ENCODE measurements around the gene NPIPA2.
"Not testable (repeated sequence)": the region's sequence is repeated elsewhere in the genome, so short reads cannot be mapped to it uniquely, and the experiment has no call there.

NPIPA2 gene

DNA sequence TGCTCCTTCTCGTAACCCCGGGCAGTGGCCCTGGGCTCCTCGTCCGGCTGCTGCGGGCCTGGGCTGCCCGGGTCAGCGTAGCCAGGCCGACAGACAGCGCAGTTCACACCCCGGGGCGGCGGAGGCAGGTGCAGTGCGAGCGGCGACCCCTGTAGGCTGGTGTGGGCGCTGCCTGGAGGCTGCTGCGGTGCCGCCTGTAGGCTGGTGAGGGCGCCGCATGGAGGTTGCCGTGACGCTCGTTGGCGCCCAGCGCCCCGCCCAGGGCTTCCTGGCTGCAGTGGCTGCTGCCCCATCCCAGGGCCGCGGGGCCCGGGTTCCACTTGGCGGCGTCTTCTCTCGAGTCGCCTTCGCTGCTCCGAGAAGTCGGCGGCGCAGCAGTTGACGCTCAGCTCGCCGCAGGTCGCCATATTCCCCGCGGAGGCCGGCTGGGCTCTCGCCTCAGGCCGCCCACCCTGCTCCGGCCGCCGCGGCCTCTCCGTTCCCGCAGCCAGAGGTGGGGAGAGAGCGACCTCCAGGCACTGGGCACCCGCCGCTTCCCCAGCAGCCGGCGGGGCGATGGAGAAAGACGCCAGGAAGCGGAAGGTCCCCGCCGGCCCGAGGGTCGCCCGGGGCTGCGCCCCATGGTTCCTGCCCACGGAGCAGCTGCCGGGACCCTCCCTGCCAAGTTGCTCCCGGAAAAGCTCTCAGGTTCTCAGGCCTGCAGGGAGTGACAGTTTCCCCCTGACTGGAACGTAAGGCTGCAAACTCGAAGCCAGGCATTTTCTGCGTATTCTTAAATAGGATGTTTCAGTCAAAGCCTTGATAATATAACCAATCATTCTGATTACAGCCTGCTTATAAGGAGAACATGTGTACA lies at the start of gene NPIPA2:
Gene NPIPA2 (plus strand): TSS at position 261 of the 856 bp plus-strand sequence. CDS start 5,533 bp downstream, outside the sequence.
- not testable (repeated sequence) for H3K4me3 ChIP-seq (replicated peaks in 1 of 2; ENCODE audit: low read depth in 2 of 2, low read length in 2 of 2); DNase-seq (ENCODE audit: low read depth in 2 of 2)

DNA sequence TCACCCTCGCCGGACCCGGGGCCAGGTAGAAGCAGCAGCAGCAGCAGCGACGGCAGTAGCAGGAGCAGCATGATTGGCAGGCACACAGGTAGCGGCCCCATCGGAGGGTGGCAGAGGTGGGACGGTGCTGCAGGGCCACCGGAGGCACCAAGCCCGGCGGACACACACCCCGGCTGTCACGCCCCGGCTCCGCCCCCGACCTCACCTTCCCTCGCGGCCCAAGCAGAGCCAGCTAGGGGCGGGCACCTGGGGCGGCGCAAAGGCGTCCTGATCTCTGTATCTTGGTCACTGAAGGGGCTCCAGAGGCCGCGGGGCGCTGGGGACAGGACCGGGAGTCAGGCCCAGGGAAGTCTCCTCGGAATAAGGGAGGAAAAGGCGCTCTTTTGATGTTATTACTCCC lies 48.2 kb upstream of the NPIPA2 start, which contains the start of gene PLA2G10:
Gene PLA2G10 (minus strand): TSS at position 180 of the 400 bp plus-strand sequence. CDS start 79 bp downstream, at position 101.
- DNase-seq (ENCODE audit: low read depth in 2 of 2); H3K4me3 ChIP-seq (replicated peaks in 1 of 2; ENCODE audit: low read depth in 2 of 2, low read length in 2 of 2): not testable (repeated sequence)

DNA sequence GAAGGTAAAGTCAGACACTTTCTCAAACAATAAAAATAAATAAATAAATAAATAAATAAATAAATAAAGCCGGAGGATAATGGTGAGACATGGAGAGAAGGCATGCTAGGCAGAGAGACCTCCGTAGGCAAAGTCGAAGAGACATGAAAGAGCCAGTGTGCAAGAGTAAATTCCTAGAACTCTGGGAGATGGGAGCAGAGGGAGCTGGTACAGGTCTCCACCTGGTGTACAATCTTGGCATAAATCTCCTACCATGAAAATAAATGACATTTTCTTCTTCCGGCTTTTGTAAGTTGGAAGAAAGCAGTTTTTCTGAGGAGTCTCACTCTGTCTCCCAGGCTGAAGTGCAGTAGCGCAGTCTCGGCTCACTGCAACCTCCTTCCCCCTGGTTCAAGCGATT lies 40.5 kb upstream of the NPIPA2 start:
- not testable (repeated sequence) for DNase-seq (ENCODE audit: low read depth in 2 of 2); H3K4me3 ChIP-seq (replicated peaks in 1 of 2; ENCODE audit: low read depth in 2 of 2, low read length in 2 of 2)

DNA sequence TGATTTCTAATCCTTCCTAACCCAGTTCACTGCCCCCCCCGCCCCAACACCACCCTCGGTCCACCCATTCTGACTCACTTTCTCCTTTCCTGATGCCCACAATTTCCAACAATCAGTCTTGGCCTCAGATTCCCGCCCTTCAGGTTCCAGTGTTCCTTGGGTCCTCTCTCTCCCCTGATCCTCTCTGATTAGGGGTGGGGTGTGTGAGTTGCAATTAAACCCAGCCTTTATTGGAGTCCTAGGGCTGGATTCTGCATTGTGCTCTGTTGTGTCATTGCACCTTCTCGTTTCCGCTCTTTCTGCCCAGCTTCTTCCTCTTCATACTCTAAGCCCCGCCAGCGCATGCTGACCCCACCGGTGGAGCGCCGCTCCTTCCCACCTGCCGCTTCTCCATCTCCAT lies 39.7 kb upstream of the NPIPA2 start:
- DNase-seq (ENCODE audit: low read depth in 2 of 2): not testable (repeated sequence)

DNA sequence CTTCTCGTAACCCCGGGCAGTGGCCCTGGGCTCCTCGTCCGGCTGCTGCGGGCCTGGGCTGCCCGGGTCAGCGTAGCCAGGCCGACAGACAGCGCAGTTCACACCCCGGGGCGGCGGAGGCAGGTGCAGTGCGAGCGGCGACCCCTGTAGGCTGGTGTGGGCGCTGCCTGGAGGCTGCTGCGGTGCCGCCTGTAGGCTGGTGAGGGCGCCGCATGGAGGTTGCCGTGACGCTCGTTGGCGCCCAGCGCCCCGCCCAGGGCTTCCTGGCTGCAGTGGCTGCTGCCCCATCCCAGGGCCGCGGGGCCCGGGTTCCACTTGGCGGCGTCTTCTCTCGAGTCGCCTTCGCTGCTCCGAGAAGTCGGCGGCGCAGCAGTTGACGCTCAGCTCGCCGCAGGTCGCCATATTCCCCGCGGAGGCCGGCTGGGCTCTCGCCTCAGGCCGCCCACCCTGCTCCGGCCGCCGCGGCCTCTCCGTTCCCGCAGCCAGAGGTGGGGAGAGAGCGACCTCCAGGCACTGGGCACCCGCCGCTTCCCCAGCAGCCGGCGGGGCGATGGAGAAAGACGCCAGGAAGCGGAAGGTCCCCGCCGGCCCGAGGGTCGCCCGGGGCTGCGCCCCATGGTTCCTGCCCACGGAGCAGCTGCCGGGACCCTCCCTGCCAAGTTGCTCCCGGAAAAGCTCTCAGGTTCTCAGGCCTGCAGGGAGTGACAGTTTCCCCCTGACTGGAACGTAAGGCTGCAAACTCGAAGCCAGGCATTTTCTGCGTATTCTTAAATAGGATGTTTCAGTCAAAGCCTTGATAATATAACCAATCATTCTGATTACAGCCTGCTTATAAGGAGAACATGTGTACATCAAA lies 38.9 kb upstream of the NPIPA2 start, which contains the start of gene NPIPA3:
Gene NPIPA3 (plus strand): TSS at position 256 of the 856 bp plus-strand sequence. CDS start 5,533 bp downstream, outside the sequence.
- H3K4me3 ChIP-seq (replicated peaks in 1 of 2; ENCODE audit: low read depth in 2 of 2, low read length in 2 of 2): not testable (repeated sequence)

More for the DNA sequence above, 39.7 kb upstream of the NPIPA2 start:
- H3K4me3 ChIP-seq (replicated peaks in 1 of 2; ENCODE audit: low read depth in 2 of 2, low read length in 2 of 2): not testable (repeated sequence)

DNA sequence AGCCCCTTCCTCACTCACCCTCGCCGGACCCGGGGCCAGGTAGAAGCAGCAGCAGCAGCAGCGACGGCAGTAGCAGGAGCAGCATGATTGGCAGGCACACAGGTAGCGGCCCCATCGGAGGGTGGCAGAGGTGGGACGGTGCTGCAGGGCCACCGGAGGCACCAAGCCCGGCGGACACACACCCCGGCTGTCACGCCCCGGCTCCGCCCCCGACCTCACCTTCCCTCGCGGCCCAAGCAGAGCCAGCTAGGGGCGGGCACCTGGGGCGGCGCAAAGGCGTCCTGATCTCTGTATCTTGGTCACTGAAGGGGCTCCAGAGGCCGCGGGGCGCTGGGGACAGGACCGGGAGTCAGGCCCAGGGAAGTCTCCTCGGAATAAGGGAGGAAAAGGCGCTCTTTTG lies 9.1 kb upstream of the NPIPA2 start:
- H3K4me3 ChIP-seq (replicated peaks in 1 of 2; ENCODE audit: low read depth in 2 of 2, low read length in 2 of 2); DNase-seq (ENCODE audit: low read depth in 2 of 2): not testable (repeated sequence)

More for the DNA sequence above, 38.9 kb upstream of the NPIPA2 start, which contains the start of gene NPIPA3:
- not testable (repeated sequence) for DNase-seq (ENCODE audit: low read depth in 2 of 2)

DNA sequence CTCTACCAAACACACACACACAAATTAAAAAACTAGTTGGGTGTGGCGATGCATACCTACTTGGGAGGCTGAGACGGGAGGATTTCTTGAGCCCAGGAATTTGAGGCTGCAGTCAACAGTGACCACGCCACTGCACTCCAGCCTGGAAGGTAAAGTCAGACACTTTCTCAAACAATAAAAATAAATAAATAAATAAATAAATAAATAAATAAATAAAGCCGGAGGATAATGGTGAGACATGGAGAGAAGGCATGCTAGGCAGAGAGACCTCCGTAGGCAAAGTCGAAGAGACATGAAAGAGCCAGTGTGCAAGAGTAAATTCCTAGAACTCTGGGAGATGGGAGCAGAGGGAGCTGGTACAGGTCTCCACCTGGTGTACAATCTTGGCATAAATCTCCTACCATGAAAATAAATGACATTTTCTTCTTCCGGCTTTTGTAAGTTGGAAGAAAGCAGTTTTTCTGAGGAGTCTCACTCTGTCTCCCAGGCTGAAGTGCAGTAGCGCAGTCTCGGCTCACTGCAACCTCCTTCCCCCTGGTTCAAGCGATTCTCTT lies 1.4 kb upstream of the NPIPA2 start:
- DNase-seq (ENCODE audit: low read depth in 2 of 2); H3K4me3 ChIP-seq (replicated peaks in 1 of 2; ENCODE audit: low read depth in 2 of 2, low read length in 2 of 2): not testable (repeated sequence)

DNA sequence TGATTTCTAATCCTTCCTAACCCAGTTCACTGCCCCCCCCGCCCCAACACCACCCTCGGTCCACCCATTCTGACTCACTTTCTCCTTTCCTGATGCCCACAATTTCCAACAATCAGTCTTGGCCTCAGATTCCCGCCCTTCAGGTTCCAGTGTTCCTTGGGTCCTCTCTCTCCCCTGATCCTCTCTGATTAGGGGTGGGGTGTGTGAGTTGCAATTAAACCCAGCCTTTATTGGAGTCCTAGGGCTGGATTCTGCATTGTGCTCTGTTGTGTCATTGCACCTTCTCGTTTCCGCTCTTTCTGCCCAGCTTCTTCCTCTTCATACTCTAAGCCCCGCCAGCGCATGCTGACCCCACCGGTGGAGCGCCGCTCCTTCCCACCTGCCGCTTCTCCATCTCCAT lies 539 bp upstream of the NPIPA2 start:
- H3K4me3 ChIP-seq (replicated peaks in 1 of 2; ENCODE audit: low read depth in 2 of 2, low read length in 2 of 2); DNase-seq (ENCODE audit: low read depth in 2 of 2): not testable (repeated sequence)

DNA sequence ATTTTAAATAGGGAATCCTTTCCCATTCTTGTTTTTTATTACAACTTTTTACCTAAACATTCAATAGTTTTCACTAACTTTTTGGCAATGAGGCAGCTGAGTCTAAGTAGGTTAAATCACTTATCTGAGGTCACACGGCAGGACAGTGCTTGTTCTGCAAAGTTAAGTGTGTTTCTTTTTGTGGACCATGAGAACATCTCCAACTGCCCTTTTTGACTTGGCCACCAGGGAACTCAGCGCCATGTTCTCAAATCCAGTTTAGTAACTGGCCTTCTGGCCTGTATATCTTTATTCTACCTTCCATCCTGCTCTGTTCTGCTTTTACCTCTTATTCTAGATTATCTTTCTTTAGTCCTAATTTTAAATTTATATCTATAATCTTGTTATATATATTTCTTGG lies 31.3 kb downstream of the NPIPA2 start:
- not testable (repeated sequence) for H3K4me3 ChIP-seq (replicated peaks in 1 of 2; ENCODE audit: low read depth in 2 of 2, low read length in 2 of 2); DNase-seq (ENCODE audit: low read depth in 2 of 2)

DNA sequence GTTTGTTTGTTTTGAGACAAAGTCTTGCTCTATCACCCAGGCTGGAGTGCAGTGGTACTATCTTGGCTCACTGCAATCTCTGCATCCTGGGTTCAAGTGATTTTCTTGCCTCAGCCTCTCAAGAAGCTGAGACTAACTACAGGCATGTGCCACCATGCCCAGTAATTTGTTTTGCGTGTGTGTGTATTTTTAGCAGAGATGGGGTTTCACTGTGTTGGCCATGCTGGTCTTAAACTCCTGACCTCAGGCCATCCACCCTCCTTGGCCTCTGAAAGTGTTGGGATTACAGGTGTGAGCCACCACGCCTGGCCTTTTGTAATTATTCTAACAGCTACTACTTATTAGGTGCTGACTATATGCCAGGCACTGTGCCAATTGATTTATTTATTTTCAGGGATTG lies 33.3 kb downstream of the NPIPA2 start:
- not testable (repeated sequence) for DNase-seq (ENCODE audit: low read depth in 2 of 2); H3K4me3 ChIP-seq (replicated peaks in 1 of 2; ENCODE audit: low read depth in 2 of 2, low read length in 2 of 2)

DNA sequence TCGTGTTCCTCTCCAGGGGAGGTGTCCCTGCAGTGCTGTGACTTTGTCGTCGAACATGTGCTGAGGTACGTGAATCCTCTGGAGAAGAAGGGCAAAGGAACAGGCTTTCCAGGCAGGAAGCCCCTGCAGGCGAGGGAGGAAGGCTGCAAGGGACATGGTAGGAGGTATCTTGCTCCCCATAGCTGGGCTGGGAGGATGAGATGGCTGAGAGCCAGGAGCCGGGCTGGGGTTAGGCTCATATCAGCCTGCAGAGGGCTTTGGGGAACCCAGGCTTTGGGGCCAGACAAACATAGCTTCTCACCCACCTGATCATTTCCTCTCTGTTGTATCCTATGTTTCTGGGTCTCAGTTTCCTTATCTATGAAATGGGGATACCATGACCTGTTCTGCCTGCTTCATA lies 34.4 kb downstream of the NPIPA2 start:
- H3K4me3 ChIP-seq (replicated peaks in 1 of 2; ENCODE audit: low read depth in 2 of 2, low read length in 2 of 2); DNase-seq (ENCODE audit: low read depth in 2 of 2): not testable (repeated sequence)

DNA sequence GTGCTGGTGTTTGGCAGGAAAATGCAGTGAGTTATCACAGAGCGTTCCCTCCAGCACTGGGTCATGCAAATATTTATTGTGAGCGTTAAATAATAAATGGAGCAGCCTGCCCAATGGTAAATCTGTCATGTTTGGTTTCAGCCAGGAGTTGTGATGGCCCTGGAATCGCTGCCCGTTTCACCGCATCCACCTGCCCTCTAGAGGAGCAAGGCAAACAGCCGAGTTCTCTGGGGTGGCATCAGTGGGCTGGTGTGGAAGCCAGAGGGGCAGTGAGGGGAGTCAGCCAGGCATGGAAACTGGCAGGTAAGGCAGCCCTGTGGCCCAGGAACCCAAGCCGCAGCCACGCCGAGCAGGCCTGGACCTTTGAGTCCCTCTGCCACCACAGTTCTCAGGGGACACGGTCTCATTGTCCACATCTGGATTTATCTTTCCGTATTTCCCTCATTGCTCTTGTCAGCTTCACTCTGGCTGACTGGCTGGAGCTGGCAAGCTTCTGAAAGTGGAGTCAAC lies 37.1 kb downstream of the NPIPA2 start:
- not testable (repeated sequence) for H3K4me3 ChIP-seq (replicated peaks in 1 of 2; ENCODE audit: low read depth in 2 of 2, low read length in 2 of 2); DNase-seq (ENCODE audit: low read depth in 2 of 2)

DNA sequence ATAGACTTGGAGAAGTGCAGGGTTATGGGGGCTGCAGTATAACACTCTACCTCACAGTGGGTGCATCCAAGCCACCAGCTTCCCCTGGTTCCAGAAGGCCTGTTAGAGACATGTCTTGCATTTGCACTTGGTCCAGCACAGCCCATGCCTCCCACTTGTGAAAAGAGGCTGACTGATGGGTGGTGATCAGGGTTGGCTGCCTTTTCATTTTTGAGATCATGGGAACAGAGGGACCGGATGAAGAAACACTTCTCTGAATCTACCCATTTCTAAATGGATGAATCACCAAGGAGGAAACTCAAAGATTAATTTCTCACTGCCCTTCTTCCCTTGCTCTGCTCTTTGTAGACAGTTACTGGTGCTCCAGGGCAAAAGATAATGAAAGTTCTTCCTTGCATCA lies 43.8 kb downstream of the NPIPA2 start:
- not testable (repeated sequence) for H3K4me3 ChIP-seq (replicated peaks in 1 of 2; ENCODE audit: low read depth in 2 of 2, low read length in 2 of 2); DNase-seq (ENCODE audit: low read depth in 2 of 2)

DNA sequence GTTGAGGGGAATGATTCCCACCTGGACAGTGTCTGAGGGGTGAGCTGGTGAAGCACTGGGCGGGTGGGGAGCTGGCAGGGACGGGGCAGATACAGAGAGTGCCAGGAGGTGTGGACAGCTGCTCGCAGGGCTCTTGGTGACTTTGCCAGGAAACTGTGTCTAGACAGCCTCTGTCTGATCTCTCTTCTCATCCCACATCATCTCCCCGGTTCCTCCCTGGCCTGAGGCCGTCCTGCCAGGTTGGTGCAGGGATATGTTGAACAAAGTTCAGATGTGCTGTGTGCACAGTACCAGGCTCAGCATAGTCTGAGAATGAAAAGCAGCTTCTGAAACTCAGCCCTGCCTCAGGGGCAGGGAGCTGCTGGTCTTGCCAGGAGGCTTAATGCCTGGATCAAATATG lies 47.2 kb downstream of the NPIPA2 start:
- not testable (repeated sequence) for DNase-seq (ENCODE audit: low read depth in 2 of 2); H3K4me3 ChIP-seq (replicated peaks in 1 of 2; ENCODE audit: low read depth in 2 of 2, low read length in 2 of 2)

DNA sequence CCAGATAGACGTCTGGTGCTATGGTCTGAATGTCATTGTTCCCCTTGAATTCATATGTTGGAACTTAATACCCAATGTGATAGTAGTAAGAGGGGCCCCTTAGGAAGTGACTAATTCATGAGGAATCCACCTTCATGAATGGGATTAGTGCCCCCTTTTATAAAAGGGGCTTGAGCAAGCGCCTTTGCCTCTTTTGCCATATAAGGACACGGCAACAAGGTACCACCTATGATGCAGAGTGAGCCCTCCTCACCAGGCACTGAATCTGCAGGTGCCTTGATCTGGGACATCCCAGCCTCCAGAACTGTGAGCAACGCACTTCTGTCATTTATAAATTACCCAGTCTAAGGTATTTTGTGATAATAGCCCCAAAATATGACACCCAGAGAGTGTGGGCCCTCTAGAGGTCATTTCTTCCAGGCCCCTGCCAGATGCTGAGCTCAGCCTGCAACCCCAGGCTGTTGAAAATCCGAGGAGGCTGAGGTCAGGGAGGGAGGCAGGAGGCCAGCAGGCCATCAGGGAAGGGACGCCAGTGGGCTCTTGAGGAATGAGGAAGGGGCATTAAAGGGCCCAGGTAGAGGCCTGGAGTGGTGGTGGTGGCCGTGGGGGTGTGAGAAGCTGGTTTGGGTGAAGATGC lies 48.1 kb downstream of the NPIPA2 start:
- H3K4me3 ChIP-seq (replicated peaks in 1 of 2; ENCODE audit: low read depth in 2 of 2, low read length in 2 of 2); DNase-seq (ENCODE audit: low read depth in 2 of 2): not testable (repeated sequence)

DNA sequence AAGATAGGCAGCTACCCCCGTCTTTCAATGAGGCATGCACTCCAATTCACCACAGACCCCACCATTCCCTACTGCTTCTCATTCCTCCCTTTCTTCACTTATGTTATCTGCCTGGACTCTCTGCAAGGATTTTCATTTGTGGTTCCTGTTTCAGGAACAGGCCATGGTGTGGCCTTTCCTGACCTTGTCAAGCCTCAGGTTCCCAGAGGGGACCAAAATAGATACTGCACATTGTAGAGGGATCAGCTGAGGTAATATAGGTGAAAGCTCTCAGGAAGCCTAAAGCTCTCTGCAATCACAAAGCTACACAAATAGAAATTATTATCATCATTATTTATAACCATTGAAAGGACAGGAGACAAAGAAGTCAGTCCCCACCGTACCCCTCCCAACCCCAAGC lies 50.6 kb downstream of the NPIPA2 start:
- not testable (repeated sequence) for H3K4me3 ChIP-seq (replicated peaks in 1 of 2; ENCODE audit: low read depth in 2 of 2, low read length in 2 of 2); DNase-seq (ENCODE audit: low read depth in 2 of 2)

DNA sequence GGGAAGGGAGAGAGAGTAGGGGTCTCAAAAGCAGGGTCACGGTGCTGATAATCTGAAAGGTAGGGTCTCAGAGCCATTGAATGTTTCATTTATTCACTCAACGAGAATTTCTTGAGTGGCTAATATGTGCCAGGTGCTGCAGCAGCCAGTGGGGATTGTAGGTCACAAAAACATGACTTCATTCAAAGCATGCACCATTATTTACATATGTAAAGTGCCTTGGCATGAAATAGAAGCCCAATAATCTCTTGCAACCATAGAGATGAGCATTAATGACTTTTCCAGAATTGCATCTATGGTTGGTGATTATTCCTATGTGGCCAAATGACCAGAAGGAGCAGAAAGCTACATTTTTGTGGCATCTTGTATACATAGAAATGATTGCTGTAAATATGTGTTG lies 55.2 kb downstream of the NPIPA2 start:
- DNase-seq (ENCODE audit: low read depth in 2 of 2); H3K4me3 ChIP-seq (replicated peaks in 1 of 2; ENCODE audit: low read depth in 2 of 2, low read length in 2 of 2): not testable (repeated sequence)
